CD4-positive, alpha-beta memory T cell (primary cell): ENCODE results near the gene PCSK2. TPM values are rescaled to one million over a fixed set of nuclear protein-coding genes. Genes with fewer than 3 reads are reported as not detected.

ENCODE experiments used
- CTCF ChIA-PET: fragments of 350-600 bp; sonication (Branson Sonifier 250); formaldehyde crosslinking; loops from one replicate; lab custom pipeline; 2021; ENCODE audit warnings: inconsistent platforms; ENCODE audit not compliant: partially characterized antibody; lab: Charles Lee
- POLR2A ChIA-PET: fragments of 350-600 bp; sonication (Branson Sonifier 250); formaldehyde crosslinking; loops from one replicate; lab custom pipeline; 2021; ENCODE audit not compliant: partially characterized antibody; lab: Charles Lee
- DNase-seq, 5 donors: peaks; one replicate each; pipeline versions ENCODE4 v3.0.0 to v3.0.0-alpha.2; 2020 to 2022; ENCODE audit warnings: mixed read lengths in 1 of 5
- H3K27ac ChIP-seq: one replicate; pipeline ENCODE4 v1.7.0; 2013; ENCODE audit warnings: low read depth, low read length
- H3K27me3 ChIP-seq: 2 replicates; pipeline ENCODE4 v1.7.0; 2013; ENCODE audit warnings: mild to moderate bottlenecking, low read length, moderate library complexity; ENCODE audit not compliant: insufficient read depth
- H3K36me3 ChIP-seq: 2 replicates; pipeline ENCODE4 v1.7.0; 2013; ENCODE audit warnings: mild to moderate bottlenecking, low read length, moderate library complexity; ENCODE audit not compliant: insufficient read depth
- H3K4me1 ChIP-seq: 2 replicates; pipeline ENCODE4 v1.7.0; 2013; ENCODE audit warnings: mild to moderate bottlenecking, low read length, moderate library complexity; ENCODE audit not compliant: insufficient read depth
- H3K4me3 ChIP-seq, 2 donors: one replicate each; pipeline ENCODE4 v1.7.0; 2013; ENCODE audit warnings: low read length in 2 of 2, mild to moderate bottlenecking in 1 of 2
- H3K9me3 ChIP-seq, 2 donors: one replicate each; pipeline ENCODE4 v1.7.0; 2013; ENCODE audit warnings: low read length in 2 of 2, control low read depth in 1 of 2; ENCODE audit not compliant: control insufficient read depth in 1 of 2
- H3K27ac Mint-ChIP-seq, 7 donors: one replicate each; pipeline ENCODE4 v1.8.0; 2020 to 2021; ENCODE audit warnings: mixed read lengths in 7 of 7, mild to moderate bottlenecking in 6 of 7, inconsistent platforms in 3 of 7, moderate library complexity in 3 of 7
- H3K27me3 Mint-ChIP-seq, 2 donors: one replicate each; pipeline ENCODE4 v1.8.0; 2020 to 2021; ENCODE audit warnings: mixed read lengths in 2 of 2
- H3K36me3 Mint-ChIP-seq, 2 donors: one replicate each; pipeline ENCODE4 v1.8.0; 2020 to 2021; ENCODE audit warnings: mixed read lengths in 2 of 2, inconsistent platforms in 1 of 2, mild to moderate bottlenecking in 1 of 2
- H3K4me1 Mint-ChIP-seq, 4 donors: one replicate each; pipeline ENCODE4 v1.8.0; 2020 to 2021; ENCODE audit warnings: mixed read lengths in 4 of 4, mild to moderate bottlenecking in 1 of 4
- H3K4me3 Mint-ChIP-seq, 8 donors: one replicate each; pipeline ENCODE4 v1.8.0; 2020 to 2021; ENCODE audit warnings: mixed read lengths in 8 of 8, mild to moderate bottlenecking in 7 of 8, moderate library complexity in 6 of 8, inconsistent platforms in 3 of 8
- H3K9me3 Mint-ChIP-seq, 8 donors: one replicate each; pipeline ENCODE4 v1.8.0; 2020 to 2021; ENCODE audit warnings: mixed read lengths in 8 of 8, mild to moderate bottlenecking in 5 of 8, inconsistent platforms in 3 of 8, moderate library complexity in 1 of 8
- intact Hi-C: fragments of 100-400 bp; cut with micrococcal nuclease; formaldehyde crosslinking; loops from one replicate; pipeline ENCODE4 v1.15.1; 2023
- polyA plus RNA-seq, 2 donors: library from polyadenylated mRNA; unstranded; fragments of 300-500 nt; fragmentation: Illumina TruSeq; gene quantifications; one replicate each; pipeline ENCODE4 v1.2.3, GENCODE V29; 2021
- total RNA-seq, 2 experiments: library from RNA; stranded (reverse); gene quantifications; one replicate each; pipeline ENCODE4 v1.2.3, GENCODE V29; 2021

The PCSK2 gene
- total and polyA plus RNA-seq, 4 experiments from 2014 or later, result not detected

- POLR2A ChIA-PET, result no interaction called here
- Mint-ChIP-seq H3K27ac (no peak overlapping the region), H3K4me1 (no peaks in the 10 kb centered on the region)
These were observed 88.8 kb downstream of the PCSK2 start for GRCh38 chr20:17315407-17316231.

DNA sequence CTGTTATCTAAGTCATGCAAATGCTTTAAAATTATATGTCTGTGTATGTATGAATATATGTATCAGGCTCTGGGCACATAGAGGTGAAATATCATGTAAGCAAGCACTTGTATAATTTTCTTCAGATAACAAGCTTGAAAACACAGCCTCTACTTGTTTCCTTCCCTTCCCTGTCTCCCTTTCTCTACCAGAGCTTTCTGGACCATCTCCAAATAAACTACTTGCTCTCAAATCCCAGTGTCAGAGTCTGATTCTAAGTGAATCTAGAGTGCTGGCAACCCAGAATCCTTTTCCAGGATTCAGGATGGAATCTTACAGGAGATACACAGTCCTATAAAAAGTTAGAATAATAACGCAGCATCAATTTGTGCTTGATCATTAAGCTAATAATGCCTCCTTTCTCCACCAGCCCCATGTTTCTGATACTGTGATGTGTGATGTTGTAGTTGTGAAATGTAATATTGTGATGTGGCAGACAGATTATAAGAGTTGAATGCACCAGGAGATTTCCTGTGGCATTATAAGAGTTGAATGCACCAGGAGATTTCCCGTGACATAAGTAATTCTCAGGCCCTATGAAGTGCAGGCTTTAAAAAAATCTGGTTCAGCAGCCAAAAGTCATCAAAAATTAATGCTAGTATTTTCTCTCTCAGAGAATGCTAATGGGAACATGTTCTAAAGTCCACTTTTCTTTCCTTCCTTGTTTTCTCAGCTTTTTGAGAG lies 89.6 kb downstream of the PCSK2 start:
- Mint-ChIP-seq H3K27ac (no peak overlapping the region), H3K9me3 (no peaks in the 10 kb centered on the region), H3K36me3 (no peaks in the 10 kb centered on the region), H3K4me3 (no peak overlapping the region), H3K27me3 (peaks cover 16 to 34% of the 10 kb centered on the region in 2 donors), H3K4me1 (no peaks in the 10 kb centered on the region)
- Histone ChIP-seq H3K27me3 (no peaks in the 10 kb centered on the region), H3K9me3 (no peaks in the 10 kb centered on the region), H3K36me3 (no peaks in the 10 kb centered on the region), H3K4me3 (no peak overlapping the region), H3K4me1 (no peaks in the 10 kb centered on the region), H3K27ac (no peak overlapping the region)
- no peak for DNase-seq
- CTCF ChIA-PET, result no interaction called here
- POLR2A ChIA-PET, result no interaction called here
- intact Hi-C loops, result no loop called here

More at GRCh38 chr20:17315407-17316231, 88.8 kb downstream of the PCSK2 start:
- Histone ChIP-seq H3K36me3 (no peaks in the 10 kb centered on the region), H3K4me1 (no peaks in the 10 kb centered on the region), H3K4me3 (no peak overlapping the region), H3K27me3 (no peaks in the 10 kb centered on the region), H3K27ac (no peak overlapping the region), H3K9me3 (no peaks in the 10 kb centered on the region)
- Mint-ChIP-seq H3K4me3 (no peak overlapping the region), H3K9me3 (peaks cover 0 to 3% (median 0%) of the 10 kb centered on the region in 8 donors), H3K27me3 (peaks cover 16 to 34% of the 10 kb centered on the region in 2 donors), H3K36me3 (no peaks in the 10 kb centered on the region)
- DNase-seq, result no peak
- intact Hi-C loops, result no loop called here
- CTCF ChIA-PET, result no interaction called here

GRCh38 chr20:17317341-17317740 lies 90.5 kb downstream of the PCSK2 start:
- intact Hi-C loops, result no loop called here
- no peaks in the 10 kb centered on the region for H3K36me3 ChIP-seq
- H3K4me3 ChIP-seq, result no peak overlapping the region
- H3K4me1 ChIP-seq, result no peaks in the 10 kb centered on the region
- POLR2A ChIA-PET, result no interaction called here
- Mint-ChIP-seq H3K27ac (no peak overlapping the region), H3K36me3 (no peaks in the 10 kb centered on the region), H3K4me1 (no peaks in the 10 kb centered on the region), H3K9me3 (peaks cover 0 to 1% (median 0%) of the 10 kb centered on the region in 8 donors), H3K4me3 (no peak overlapping the region), H3K27me3 (peaks cover 16 to 32% of the 10 kb centered on the region in 2 donors)
- H3K27me3 ChIP-seq, result no peaks in the 10 kb centered on the region
- no peak overlapping the region for H3K27ac ChIP-seq
- CTCF ChIA-PET, result no interaction called here
- H3K9me3 ChIP-seq, result no peaks in the 10 kb centered on the region
- no peak for DNase-seq

- ChIA-PET CTCF (no interaction called here), POLR2A (no interaction called here)
- Mint-ChIP-seq H3K27me3 (peaks cover 9 to 26% of the 10 kb centered on the region in 2 donors), H3K27ac (no peak overlapping the region), H3K9me3 (peaks cover 0 to 4% (median 0%) of the 10 kb centered on the region in 8 donors), H3K36me3 (no peaks in the 10 kb centered on the region), H3K4me1 (no peaks in the 10 kb centered on the region), H3K4me3 (no peak overlapping the region)
- Histone ChIP-seq H3K9me3 (no peaks in the 10 kb centered on the region), H3K4me3 (no peak overlapping the region), H3K36me3 (no peaks in the 10 kb centered on the region), H3K27me3 (no peaks in the 10 kb centered on the region), H3K4me1 (no peaks in the 10 kb centered on the region), H3K27ac (no peak overlapping the region)
- intact Hi-C loops, result no loop called here
- DNase-seq, result no peak
These were observed 93.6 kb downstream of the PCSK2 start for GRCh38 chr20:17320456-17320855.

DNA sequence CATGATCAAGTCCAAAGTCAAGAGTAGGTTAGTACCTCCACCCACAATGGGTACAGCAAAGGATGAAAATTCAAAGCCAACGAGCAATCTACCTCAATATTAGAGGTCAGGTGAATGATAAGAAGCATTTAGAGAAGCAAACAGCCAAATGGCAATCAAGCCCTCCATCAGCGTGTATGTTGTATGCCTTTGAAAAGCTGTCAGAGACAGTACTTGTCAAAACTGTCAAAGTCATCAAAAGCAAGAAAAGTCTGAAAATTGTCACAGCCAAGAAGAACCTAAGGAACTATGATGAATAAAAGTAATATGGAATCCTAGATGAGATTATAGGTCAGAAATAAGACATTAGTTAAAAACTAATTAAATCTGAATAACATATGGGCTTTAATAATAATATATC lies 99.3 kb downstream of the PCSK2 start:
- no peak overlapping the region for H3K27ac Mint-ChIP-seq
- peaks cover 11 to 18% of the 10 kb centered on the region in 2 donors for H3K27me3 Mint-ChIP-seq
- H3K4me3 Mint-ChIP-seq, result no peak overlapping the region
- intact Hi-C loops, result no loop called here
- Histone ChIP-seq H3K9me3 (no peaks in the 10 kb centered on the region), H3K27me3 (no peaks in the 10 kb centered on the region), H3K4me1 (no peaks in the 10 kb centered on the region), H3K4me3 (no peak overlapping the region), H3K36me3 (no peaks in the 10 kb centered on the region), H3K27ac (no peak overlapping the region)
- CTCF ChIA-PET, result no interaction called here
- no peak for DNase-seq
- peaks cover 0 to 4% (median 0%) of the 10 kb centered on the region in 8 donors for H3K9me3 Mint-ChIP-seq
- no peaks in the 10 kb centered on the region for H3K4me1 Mint-ChIP-seq
- POLR2A ChIA-PET, result no interaction called here
- no peaks in the 10 kb centered on the region for H3K36me3 Mint-ChIP-seq

GRCh38 chr20:17327185-17328148 lies 100.6 kb downstream of the PCSK2 start:
- Histone ChIP-seq H3K4me3 (no peak overlapping the region), H3K27me3 (no peaks in the 10 kb centered on the region), H3K36me3 (no peaks in the 10 kb centered on the region), H3K9me3 (no peaks in the 10 kb centered on the region), H3K4me1 (no peaks in the 10 kb centered on the region), H3K27ac (no peak overlapping the region)
- ChIA-PET POLR2A (no interaction called here), CTCF (no interaction called here)
- Mint-ChIP-seq H3K4me3 (no peak overlapping the region), H3K27ac (no peak overlapping the region), H3K4me1 (no peaks in the 10 kb centered on the region), H3K36me3 (no peaks in the 10 kb centered on the region), H3K9me3 (peaks cover 0 to 3% (median 0%) of the 10 kb centered on the region in 8 donors), H3K27me3 (peaks cover 11 to 18% of the 10 kb centered on the region in 2 donors)
- intact Hi-C loops, result no loop called here
- no peak for DNase-seq

GRCh38 chr20:17334932-17335331 lies 108.1 kb downstream of the PCSK2 start:
- intact Hi-C loops, result no loop called here
- H3K27ac Mint-ChIP-seq, result no peak overlapping the region
- no peaks in the 10 kb centered on the region for H3K9me3 ChIP-seq
- H3K36me3 Mint-ChIP-seq, result no peaks in the 10 kb centered on the region
- no peak overlapping the region for H3K4me3 Mint-ChIP-seq
- no peak overlapping the region for H3K27ac ChIP-seq
- H3K4me3 ChIP-seq, result no peak overlapping the region
- H3K4me1 Mint-ChIP-seq, result no peaks in the 10 kb centered on the region
- POLR2A ChIA-PET, result no interaction called here
- H3K27me3 ChIP-seq, result no peaks in the 10 kb centered on the region
- CTCF ChIA-PET, result no interaction called here
- no peaks in the 10 kb centered on the region for H3K4me1 ChIP-seq
- DNase-seq, result no peak
- peaks cover 0 to 1% (median 0%) of the 10 kb centered on the region in 8 donors for H3K9me3 Mint-ChIP-seq
- H3K27me3 Mint-ChIP-seq, result no peaks in the 10 kb centered on the region
- H3K36me3 ChIP-seq, result no peaks in the 10 kb centered on the region
